Parathyroid adenoma (tissue), 2 donors: Measurements from ENCODE around the gene ARNT2.

Experiments used
- H2AFZ ChIP-seq: fragments of 300-600 bp; sonication (generic); one replicate; pipeline ENCODE4 v1.7.0; 2017; ENCODE audit warnings: antibody characterized with exemption, mild to moderate bottlenecking
- H3K27ac ChIP-seq: fragments of 300-600 bp; sonication (generic); one replicate; pipeline ENCODE4 v1.7.0; 2017
- H3K27me3 ChIP-seq: fragments of 300-600 bp; sonication (generic); one replicate; pipeline ENCODE4 v1.7.0; 2017; ENCODE audit warnings: low read length; ENCODE audit not compliant: control insufficient read depth, insufficient read depth
- H3K36me3 ChIP-seq: fragments of 300-600 bp; sonication (generic); one replicate; pipeline ENCODE4 v1.7.0; 2017; ENCODE audit warnings: low read length; ENCODE audit not compliant: control insufficient read depth, insufficient read depth
- H3K4me1 ChIP-seq: fragments of 300-600 bp; sonication (generic); one replicate; pipeline ENCODE4 v1.7.0; 2017; ENCODE audit warnings: control low read depth
- H3K4me2 ChIP-seq: fragments of 300-600 bp; sonication (generic); one replicate; pipeline ENCODE4 v1.7.0; 2017; ENCODE audit warnings: low read length
- H3K4me3 ChIP-seq: fragments of 300-600 bp; sonication (generic); one replicate; pipeline ENCODE4 v1.7.0; 2017; ENCODE audit warnings: low read depth, low read length
- H3K79me2 ChIP-seq: fragments of 300-600 bp; sonication (generic); one replicate; pipeline ENCODE4 v1.7.0; 2017; ENCODE audit warnings: control low read depth
- H3K9ac ChIP-seq: fragments of 300-600 bp; sonication (generic); one replicate; pipeline ENCODE4 v1.7.0; 2017; ENCODE audit warnings: mild to moderate bottlenecking
- H3K9me3 ChIP-seq: fragments of 300-600 bp; sonication (generic); one replicate; pipeline ENCODE4 v1.7.0; 2017; ENCODE audit warnings: low read length; ENCODE audit not compliant: control insufficient read depth
- TF ChIP-seq, protein P1 (sequence below): fragments of 300-600 bp; sonication (generic); IDR thresholded peaks from one replicate; pipeline ENCODE4 v1.7.0; 2017; ENCODE audit warnings: antibody characterized with exemption, mild to moderate bottlenecking
- donor health status: primary hyperparathyroidism.

The ARNT2 gene

GRCh38 chr15:80563372-80563997 lies 159.3 kb downstream of the ARNT2 start:
- TF ChIP-seq, protein P1, sequence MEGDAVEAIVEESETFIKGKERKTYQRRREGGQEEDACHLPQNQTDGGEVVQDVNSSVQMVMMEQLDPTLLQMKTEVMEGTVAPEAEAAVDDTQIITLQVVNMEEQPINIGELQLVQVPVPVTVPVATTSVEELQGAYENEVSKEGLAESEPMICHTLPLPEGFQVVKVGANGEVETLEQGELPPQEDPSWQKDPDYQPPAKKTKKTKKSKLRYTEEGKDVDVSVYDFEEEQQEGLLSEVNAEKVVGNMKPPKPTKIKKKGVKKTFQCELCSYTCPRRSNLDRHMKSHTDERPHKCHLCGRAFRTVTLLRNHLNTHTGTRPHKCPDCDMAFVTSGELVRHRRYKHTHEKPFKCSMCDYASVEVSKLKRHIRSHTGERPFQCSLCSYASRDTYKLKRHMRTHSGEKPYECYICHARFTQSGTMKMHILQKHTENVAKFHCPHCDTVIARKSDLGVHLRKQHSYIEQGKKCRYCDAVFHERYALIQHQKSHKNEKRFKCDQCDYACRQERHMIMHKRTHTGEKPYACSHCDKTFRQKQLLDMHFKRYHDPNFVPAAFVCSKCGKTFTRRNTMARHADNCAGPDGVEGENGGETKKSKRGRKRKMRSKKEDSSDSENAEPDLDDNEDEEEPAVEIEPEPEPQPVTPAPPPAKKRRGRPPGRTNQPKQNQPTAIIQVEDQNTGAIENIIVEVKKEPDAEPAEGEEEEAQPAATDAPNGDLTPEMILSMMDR = no peak
- Histone ChIP-seq H3K4me2 (no peak overlapping the region), H3K27ac (no peak overlapping the region), H2AFZ (no peak overlapping the region), H3K9ac (no peak overlapping the region), H3K9me3 (no peaks in the 10 kb centered on the region), H3K36me3 (no peaks in the 10 kb centered on the region), H3K4me3 (no peak overlapping the region), H3K27me3 (no peaks in the 10 kb centered on the region), H3K4me1 (no peaks in the 10 kb centered on the region), H3K79me2 (no peaks in the 10 kb centered on the region)

DNA sequence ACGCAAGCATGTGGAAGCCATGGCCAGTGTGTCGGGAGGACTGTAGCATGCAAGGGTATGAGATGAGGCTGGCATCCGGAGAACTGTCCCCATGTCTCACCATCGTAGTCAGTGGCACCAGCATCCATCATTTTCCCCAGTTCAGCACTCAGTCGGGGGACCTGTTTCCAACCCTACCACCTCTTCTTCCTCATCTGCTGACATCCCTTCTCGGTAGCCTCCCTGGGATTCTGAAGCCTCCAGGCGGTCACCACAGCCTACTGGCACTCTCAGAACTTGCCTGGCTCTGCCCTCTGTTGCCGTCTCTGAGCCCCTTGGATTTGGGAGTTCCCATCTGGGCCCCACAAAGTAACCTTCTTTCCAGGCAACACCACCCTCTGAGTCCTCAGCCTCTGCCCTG lies 159.9 kb downstream of the ARNT2 start:
- H3K27me3 ChIP-seq = no peaks in the 10 kb centered on the region
- TF ChIP-seq, protein P1 = no peak
- no peaks in the 10 kb centered on the region for H3K36me3 ChIP-seq
- H3K27ac ChIP-seq = no peak overlapping the region
- no peaks in the 10 kb centered on the region for H3K4me1 ChIP-seq
- H3K9me3 ChIP-seq = no peaks in the 10 kb centered on the region
- H3K79me2 ChIP-seq = no peaks in the 10 kb centered on the region
- H3K4me3 ChIP-seq = no peak overlapping the region
- no peak overlapping the region for H2AFZ ChIP-seq
- no peak overlapping the region for H3K4me2 ChIP-seq
- H3K9ac ChIP-seq = no peak overlapping the region

GRCh38 chr15:80565398-80565797 lies 161.2 kb downstream of the ARNT2 start:
- H3K9me3 ChIP-seq = no peaks in the 10 kb centered on the region
- H3K4me3 ChIP-seq = no peak overlapping the region
- no peaks in the 10 kb centered on the region for H3K36me3 ChIP-seq
- TF ChIP-seq, protein P1 = no peak
- no peak overlapping the region for H3K27ac ChIP-seq
- no peaks in the 10 kb centered on the region for H3K4me1 ChIP-seq
- no peak overlapping the region for H3K4me2 ChIP-seq
- no peaks in the 10 kb centered on the region for H3K79me2 ChIP-seq
- no peak overlapping the region for H2AFZ ChIP-seq
- no peaks in the 10 kb centered on the region for H3K27me3 ChIP-seq
- H3K9ac ChIP-seq = no peak overlapping the region

DNA sequence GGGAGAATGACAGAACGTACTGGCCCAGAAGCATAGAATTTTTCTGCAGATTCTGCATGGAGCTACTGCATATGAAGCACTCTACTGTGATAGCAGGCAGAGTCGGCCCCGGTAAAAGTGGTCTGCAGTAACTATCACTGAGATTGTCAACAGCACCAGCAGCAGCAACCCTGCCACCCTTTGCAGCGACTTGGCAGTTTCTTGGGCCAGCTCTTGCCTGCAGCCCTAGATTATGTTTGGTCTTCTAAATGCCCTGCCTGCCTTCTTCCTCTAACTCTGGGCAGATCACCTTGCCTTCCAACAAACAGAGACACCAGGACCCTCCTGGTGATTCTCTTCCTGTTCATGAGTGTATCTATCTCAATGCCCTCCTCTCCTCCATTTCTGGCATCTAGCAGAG lies 161.8 kb downstream of the ARNT2 start:
- TF ChIP-seq, protein P1 = no peak
- H3K9ac ChIP-seq = no peak overlapping the region
- no peak overlapping the region for H3K4me2 ChIP-seq
- H3K27me3 ChIP-seq = no peaks in the 10 kb centered on the region
- H3K4me1 ChIP-seq = no peaks in the 10 kb centered on the region
- no peak overlapping the region for H3K27ac ChIP-seq
- H3K79me2 ChIP-seq = no peaks in the 10 kb centered on the region
- no peaks in the 10 kb centered on the region for H3K9me3 ChIP-seq
- H2AFZ ChIP-seq = no peak overlapping the region
- H3K4me3 ChIP-seq = no peak overlapping the region
- H3K36me3 ChIP-seq = no peaks in the 10 kb centered on the region

DNA sequence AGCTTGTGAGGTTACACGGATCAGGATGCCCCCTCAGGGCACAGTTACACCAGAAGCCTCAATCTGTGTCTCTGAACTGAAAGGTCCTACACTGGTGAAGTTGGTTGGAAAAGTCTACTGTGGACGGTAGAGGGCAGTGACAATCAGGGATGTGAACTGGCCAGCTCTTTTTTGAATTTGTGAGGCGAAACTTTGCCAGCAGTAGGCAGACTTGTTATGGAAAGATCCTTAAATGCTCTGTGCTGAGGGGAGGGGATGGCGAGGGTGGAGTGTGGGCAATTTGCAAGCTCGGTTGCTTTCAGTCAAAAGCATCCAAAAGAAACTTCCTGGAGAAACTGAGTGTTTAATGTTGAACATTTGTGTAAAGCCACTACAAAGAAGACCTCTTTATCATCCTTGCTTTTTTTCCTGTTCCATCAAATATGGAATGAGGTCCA lies 163.6 kb downstream of the ARNT2 start:
- Histone ChIP-seq H3K4me2 (no peak overlapping the region), H3K4me3 (no peak overlapping the region), H3K27me3 (no peaks in the 10 kb centered on the region), H3K79me2 (no peaks in the 10 kb centered on the region), H2AFZ (no peak overlapping the region), H3K4me1 (no peaks in the 10 kb centered on the region), H3K9ac (no peak overlapping the region), H3K27ac (no peak overlapping the region), H3K9me3 (no peaks in the 10 kb centered on the region), H3K36me3 (no peaks in the 10 kb centered on the region)
- TF ChIP-seq, protein P1 = peak; percentile 47
